PC-9 (cell line): ENCODE measurements around the gene TRPM5.

Experiments
- EZH2 ChIP-seq: fragments of 200-600 bp; sonication (generic); IDR thresholded peaks from 2 replicates; pipeline ENCODE4 v1.8.0; 2017; ENCODE audit warnings: antibody characterized with exemption, low read depth
- TF ChIP-seq, protein P1 (sequence below): fragments of 200-600 bp; sonication (generic); conservative IDR thresholded peaks from 2 replicates; pipeline ENCODE4 v1.6.1; 2017; ENCODE audit warnings: mixed run types, antibody characterized with exemption, mild to moderate bottlenecking, moderate library complexity

DNA sequence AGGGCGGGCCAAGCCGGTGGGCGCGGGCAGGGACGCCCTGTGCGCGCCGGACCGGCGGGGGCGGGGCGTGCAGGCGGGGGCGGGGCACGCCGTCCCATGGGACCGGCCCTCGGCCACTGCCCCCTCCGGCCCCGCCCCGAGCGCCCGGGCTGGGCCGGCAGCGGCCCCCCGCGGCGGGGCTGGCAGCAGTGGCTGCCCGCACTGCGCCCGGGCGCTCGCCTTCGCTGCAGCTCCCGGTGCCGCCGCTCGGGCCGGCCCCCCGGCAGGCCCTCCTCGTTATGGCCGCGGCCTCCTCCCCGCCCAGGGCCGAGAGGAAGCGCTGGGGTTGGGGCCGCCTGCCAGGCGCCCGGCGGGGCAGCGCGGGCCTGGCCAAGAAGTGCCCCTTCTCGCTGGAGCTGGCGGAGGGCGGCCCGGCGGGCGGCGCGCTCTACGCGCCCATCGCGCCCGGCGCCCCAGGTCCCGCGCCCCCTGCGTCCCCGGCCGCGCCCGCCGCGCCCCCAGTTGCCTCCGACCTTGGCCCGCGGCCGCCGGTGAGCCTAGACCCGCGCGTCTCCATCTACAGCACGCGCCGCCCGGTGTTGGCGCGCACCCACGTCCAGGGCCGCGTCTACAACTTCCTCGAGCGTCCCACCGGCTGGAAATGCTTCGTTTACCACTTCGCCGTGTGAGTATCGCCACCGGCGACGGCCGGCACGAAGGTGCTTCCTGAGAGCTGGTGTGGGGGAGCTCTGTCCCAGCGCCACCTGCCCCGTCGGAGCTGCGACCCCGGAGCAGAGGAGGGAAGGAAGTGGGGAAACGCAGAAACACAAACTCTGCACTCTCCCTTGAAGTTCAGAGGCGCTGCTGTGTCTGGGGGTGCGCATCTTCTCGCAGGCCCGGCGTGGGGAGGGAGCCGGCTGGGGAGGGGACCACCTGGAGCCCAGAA, 769 bp upstream of the TRPM5 start, which contains the start of gene KCNQ1:
- TF ChIP-seq, protein P1, sequence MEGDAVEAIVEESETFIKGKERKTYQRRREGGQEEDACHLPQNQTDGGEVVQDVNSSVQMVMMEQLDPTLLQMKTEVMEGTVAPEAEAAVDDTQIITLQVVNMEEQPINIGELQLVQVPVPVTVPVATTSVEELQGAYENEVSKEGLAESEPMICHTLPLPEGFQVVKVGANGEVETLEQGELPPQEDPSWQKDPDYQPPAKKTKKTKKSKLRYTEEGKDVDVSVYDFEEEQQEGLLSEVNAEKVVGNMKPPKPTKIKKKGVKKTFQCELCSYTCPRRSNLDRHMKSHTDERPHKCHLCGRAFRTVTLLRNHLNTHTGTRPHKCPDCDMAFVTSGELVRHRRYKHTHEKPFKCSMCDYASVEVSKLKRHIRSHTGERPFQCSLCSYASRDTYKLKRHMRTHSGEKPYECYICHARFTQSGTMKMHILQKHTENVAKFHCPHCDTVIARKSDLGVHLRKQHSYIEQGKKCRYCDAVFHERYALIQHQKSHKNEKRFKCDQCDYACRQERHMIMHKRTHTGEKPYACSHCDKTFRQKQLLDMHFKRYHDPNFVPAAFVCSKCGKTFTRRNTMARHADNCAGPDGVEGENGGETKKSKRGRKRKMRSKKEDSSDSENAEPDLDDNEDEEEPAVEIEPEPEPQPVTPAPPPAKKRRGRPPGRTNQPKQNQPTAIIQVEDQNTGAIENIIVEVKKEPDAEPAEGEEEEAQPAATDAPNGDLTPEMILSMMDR, result no peak
- no peak for TF ChIP-seq EZH2
